Neutrophil (primary cell): ENCODE results near the gene SLC7A8.

Source experiments
- H3K27ac ChIP-seq: fragments of 200-600 bp; sonication (generic); 2 replicates; pipeline ENCODE4 v1.5.1; 2016; ENCODE audit warnings: mild to moderate bottlenecking, moderate library complexity
- H3K27me3 ChIP-seq: fragments of 200-600 bp; sonication (generic); 2 replicates; pipeline ENCODE4 v1.6.0; 2016; ENCODE audit warnings: mild to moderate bottlenecking
- H3K36me3 ChIP-seq: fragments of 200-600 bp; sonication (generic); 2 replicates; pipeline ENCODE4 v1.5.1; 2017
- H3K4me1 ChIP-seq, 2 experiments: fragments of 200-600 bp in 1 of 2; sonication (generic) in 1 of 2; 1 replicate in 1 of 2; 2 replicates in 1 of 2; pipeline versions ENCODE4 v1.5.1 to v1.6.1; 2013 to 2016; ENCODE audit warnings: low read depth in 1 of 2, low read length in 1 of 2, mild to moderate bottlenecking in 1 of 2, moderate library complexity in 1 of 2; ENCODE audit not compliant: control insufficient read depth in 1 of 2, insufficient read depth in 1 of 2
- H3K4me3 ChIP-seq, 2 experiments: fragments of 200-600 bp in 1 of 2; sonication (generic) in 1 of 2; 1 replicate in 1 of 2; 2 replicates in 1 of 2; pipeline ENCODE4 v1.5.1; 2013 to 2016; ENCODE audit warnings: low read depth in 1 of 2, low read length in 1 of 2, mild to moderate bottlenecking in 1 of 2, moderate library complexity in 1 of 2
- H3K9me3 ChIP-seq: fragments of 200-600 bp; sonication (generic); 2 replicates; pipeline ENCODE4 v1.5.1; 2016
- TF ChIP-seq, protein P1 (sequence below): fragments of 200-600 bp; sonication (generic); IDR thresholded peaks from 2 replicates; pipeline ENCODE4 v1.5.1; 2016; ENCODE audit warnings: antibody characterized with exemption

The SLC7A8 gene

DNA sequence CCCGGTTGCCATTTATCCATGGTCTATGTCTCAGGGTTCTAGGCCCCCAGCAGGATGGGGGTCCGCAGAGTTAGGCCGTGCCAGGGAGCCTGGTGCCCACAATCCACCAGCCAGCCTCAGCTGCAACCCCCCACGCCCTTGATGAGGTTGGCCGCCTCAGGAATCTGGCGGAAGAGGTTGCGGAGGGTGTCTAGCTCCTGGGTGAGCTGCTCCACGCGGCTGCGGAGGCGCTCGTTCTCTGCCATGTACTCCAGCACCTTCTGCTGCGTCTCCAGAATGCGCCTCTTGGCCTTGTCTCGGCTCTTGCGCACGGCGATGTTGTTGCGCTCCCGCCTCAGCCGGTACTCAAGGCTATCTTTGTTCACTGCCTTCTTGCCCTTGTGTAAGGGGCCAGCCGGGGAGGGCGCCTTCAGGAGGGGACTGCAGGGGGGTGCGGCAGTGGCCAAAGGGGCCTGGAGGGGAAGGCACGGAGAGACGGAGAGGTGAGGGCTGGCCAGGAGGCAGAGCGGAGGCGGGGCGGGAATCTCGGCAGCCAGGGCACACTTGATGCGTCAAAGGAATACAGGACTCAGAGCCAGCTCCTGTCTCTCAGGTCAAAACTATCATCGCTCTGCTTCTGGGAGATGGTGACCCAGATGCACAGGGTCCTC lies 66.0 kb downstream of the SLC7A8 start:
- peak overlapping the region; percentile 90 for H3K27ac ChIP-seq
- TF ChIP-seq, protein P1, sequence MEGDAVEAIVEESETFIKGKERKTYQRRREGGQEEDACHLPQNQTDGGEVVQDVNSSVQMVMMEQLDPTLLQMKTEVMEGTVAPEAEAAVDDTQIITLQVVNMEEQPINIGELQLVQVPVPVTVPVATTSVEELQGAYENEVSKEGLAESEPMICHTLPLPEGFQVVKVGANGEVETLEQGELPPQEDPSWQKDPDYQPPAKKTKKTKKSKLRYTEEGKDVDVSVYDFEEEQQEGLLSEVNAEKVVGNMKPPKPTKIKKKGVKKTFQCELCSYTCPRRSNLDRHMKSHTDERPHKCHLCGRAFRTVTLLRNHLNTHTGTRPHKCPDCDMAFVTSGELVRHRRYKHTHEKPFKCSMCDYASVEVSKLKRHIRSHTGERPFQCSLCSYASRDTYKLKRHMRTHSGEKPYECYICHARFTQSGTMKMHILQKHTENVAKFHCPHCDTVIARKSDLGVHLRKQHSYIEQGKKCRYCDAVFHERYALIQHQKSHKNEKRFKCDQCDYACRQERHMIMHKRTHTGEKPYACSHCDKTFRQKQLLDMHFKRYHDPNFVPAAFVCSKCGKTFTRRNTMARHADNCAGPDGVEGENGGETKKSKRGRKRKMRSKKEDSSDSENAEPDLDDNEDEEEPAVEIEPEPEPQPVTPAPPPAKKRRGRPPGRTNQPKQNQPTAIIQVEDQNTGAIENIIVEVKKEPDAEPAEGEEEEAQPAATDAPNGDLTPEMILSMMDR = no peak
- peak overlapping the region; percentile 60 to 61 for H3K4me3 ChIP-seq
- peaks cover 84 to 89% of the 10 kb centered on the region in 2 experiments for H3K4me1 ChIP-seq
- H3K9me3 ChIP-seq = no peaks in the 10 kb centered on the region
- H3K36me3 ChIP-seq = no peaks in the 10 kb centered on the region
- H3K27me3 ChIP-seq = no peaks in the 10 kb centered on the region

DNA sequence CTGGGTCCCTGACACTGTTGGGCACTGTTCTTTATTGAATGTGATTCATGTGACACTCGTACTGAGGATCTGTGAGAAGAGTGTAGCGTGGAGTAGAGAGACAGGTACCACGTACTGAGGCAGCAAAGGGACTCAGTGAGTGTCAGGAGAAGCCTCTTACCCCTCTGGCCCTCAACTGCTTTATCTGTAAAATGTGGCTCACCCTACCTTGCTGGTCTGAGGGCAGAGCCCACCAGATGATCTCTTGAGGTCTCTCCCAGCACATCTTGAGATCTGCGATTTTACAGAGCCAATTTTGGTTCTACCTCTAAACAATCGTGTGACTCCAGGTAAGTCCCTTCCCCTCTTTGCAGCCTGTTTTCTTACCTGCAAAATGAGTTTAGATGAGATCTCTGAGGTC lies 67.5 kb downstream of the SLC7A8 start:
- Histone ChIP-seq H3K9me3 (no peaks in the 10 kb centered on the region), H3K27me3 (no peaks in the 10 kb centered on the region), H3K4me3 (peak overlapping the region in 1 of 2 experiments; percentile 60), H3K27ac (peak overlapping the region; percentile 90), H3K4me1 (peaks cover 98 to 100% of the 10 kb centered on the region in 2 experiments), H3K36me3 (no peaks in the 10 kb centered on the region)
- TF ChIP-seq, protein P1 = no peak

DNA sequence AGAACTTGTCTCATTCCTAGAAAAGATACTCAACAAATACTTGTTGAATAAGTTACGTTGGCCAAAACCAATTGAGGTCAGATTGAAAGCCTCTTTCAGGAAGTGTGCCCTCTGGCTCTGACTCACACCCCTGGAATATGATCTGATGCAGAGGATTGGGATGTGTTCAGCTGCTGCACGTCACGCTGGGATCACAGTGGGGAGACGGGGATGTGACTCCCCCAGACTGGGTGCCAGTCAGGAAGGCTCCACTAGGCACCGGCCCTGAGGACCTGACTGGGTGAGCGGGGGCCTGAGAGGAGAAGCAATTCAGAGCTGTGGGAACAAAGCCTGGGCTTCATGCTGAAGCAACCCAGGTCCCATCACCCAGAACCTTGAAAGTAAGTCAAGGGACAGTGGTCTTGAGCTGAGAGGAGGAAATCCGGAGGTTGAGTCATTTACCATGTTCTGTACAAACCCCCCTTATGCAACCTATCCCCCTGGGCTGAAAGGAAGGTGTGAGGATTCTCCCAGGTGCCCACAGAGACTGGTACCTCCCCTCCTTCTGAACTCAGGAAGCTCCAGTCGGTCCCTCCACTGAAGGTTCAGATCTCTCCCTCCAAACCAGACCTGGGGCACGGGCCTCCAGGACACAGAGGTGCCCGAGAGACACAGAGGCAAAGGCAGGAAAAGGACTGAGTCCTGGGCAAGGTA lies 68.3 kb downstream of the SLC7A8 start:
- H3K4me1 ChIP-seq = peaks cover 98 to 100% of the 10 kb centered on the region in 2 experiments
- TF ChIP-seq, protein P1 = no peak
- no peaks in the 10 kb centered on the region for H3K36me3 ChIP-seq
- no peaks in the 10 kb centered on the region for H3K9me3 ChIP-seq
- peak overlapping the region; percentile 90 for H3K27ac ChIP-seq
- no peaks in the 10 kb centered on the region for H3K27me3 ChIP-seq
- peak overlapping the region; percentile 16 to 17 for H3K4me3 ChIP-seq

DNA sequence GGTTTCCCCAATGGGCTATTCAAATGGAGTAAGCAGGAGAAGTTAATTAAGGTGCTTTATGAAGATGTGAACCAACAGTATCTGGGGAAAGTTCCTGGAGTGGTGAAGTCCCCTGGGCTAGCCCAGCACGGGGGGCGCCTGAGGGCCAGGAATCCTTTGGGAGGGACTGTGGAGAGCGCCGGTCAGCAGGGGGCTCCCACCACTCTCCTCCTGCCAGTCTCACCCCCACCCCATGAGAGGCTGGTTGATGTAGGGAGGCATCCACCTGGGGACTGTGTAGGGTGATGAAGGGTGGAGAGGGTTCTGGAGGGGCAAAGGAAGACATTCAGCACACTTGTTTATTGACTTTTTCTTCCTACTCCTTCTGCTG lies 68.8 kb downstream of the SLC7A8 start:
- Histone ChIP-seq H3K4me3 (peak overlapping the region; percentile 16 to 17), H3K27ac (peak overlapping the region; percentile 90), H3K36me3 (no peaks in the 10 kb centered on the region), H3K27me3 (no peaks in the 10 kb centered on the region), H3K4me1 (peaks cover 94 to 100% of the 10 kb centered on the region in 2 experiments), H3K9me3 (no peaks in the 10 kb centered on the region)
- TF ChIP-seq, protein P1 = no peak

DNA sequence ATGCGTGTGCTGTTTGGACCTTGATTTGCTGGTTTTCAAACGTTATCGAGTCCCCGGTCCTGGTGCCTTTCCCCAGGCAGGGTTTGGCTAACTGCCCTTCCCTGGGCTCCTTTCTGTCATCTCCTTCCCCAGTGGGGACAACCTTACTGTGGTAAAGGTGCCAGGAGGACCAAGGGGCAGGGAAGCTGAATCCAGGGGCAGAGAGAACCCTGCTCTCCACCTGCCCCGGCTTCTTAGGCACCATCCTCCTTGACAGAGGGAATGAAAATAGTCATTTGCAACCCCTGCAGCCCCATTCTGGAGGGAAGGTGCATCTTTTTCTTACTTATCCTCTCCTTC lies 69.4 kb downstream of the SLC7A8 start:
- no peaks in the 10 kb centered on the region for H3K9me3 ChIP-seq
- H3K4me1 ChIP-seq = peaks cover 92 to 96% of the 10 kb centered on the region in 2 experiments
- no peaks in the 10 kb centered on the region for H3K27me3 ChIP-seq
- peak overlapping the region; percentile 16 to 24 for H3K4me3 ChIP-seq
- no peaks in the 10 kb centered on the region for H3K36me3 ChIP-seq
- peak overlapping the region; percentile 90 for H3K27ac ChIP-seq
- TF ChIP-seq, protein P1 = no peak
